ENCODE measurements around the gene GOLGA2.

GOLGA2 gene

GRCh38 chr9:128321879-128322403, 46.1 kb upstream of the GOLGA2 start:
- H3K9me3 ChIP-seq (ENCODE audit: severe bottlenecking): no peaks in the 10 kb centered on the region
- no peak for TF ChIP-seq CTCF (IDR thresholded peaks at IDR 0.05; ENCODE audit: low read depth, low read length)
- H3K27me3 ChIP-seq (ENCODE audit: insufficient read depth, low read depth, severe bottlenecking): no peaks in the 10 kb centered on the region
- no peak for DNase-seq
- peaks cover 77% of the 10 kb centered on the region for H3K36me3 ChIP-seq
- peak overlapping the region; percentile 98 for H3K27ac ChIP-seq
- peak overlapping the region; percentile 98 for H3K4me3 ChIP-seq (ENCODE audit: low read depth, low read length)

- H3K36me3 ChIP-seq: peaks cover 79% of the 10 kb centered on the region
- no peak for TF ChIP-seq CTCF (IDR thresholded peaks at IDR 0.05; ENCODE audit: low read depth, low read length)
- H3K9me3 ChIP-seq (ENCODE audit: severe bottlenecking): no peaks in the 10 kb centered on the region
- no peak for DNase-seq
- no peak overlapping the region; the same call in 1 of the 2 replicates for H3K27ac ChIP-seq
- H3K27me3 ChIP-seq (ENCODE audit: insufficient read depth, low read depth, severe bottlenecking): no peaks in the 10 kb centered on the region
- H3K4me3 ChIP-seq (ENCODE audit: low read depth, low read length): peak overlapping the region; percentile 98
Measured at GRCh38 chr9:128321343-128321742, 45.5 kb upstream of the GOLGA2 start.

- no peaks in the 10 kb centered on the region for H3K27me3 ChIP-seq (ENCODE audit: insufficient read depth, low read depth, severe bottlenecking)
- no peak for TF ChIP-seq CTCF (IDR thresholded peaks at IDR 0.05; ENCODE audit: low read depth, low read length)
- H3K9me3 ChIP-seq (ENCODE audit: severe bottlenecking): no peaks in the 10 kb centered on the region
- no peak for DNase-seq
- peaks cover 78% of the 10 kb centered on the region for H3K36me3 ChIP-seq
- H3K27ac ChIP-seq: no peak overlapping the region
- H3K4me3 ChIP-seq (ENCODE audit: low read depth, low read length): no peak overlapping the region
Measured at GRCh38 chr9:128317629-128318028, 41.8 kb upstream of the GOLGA2 start.

GRCh38 chr9:128316421-128316820, 40.6 kb upstream of the GOLGA2 start:
- H3K27ac ChIP-seq: no peak overlapping the region
- H3K9me3 ChIP-seq (ENCODE audit: severe bottlenecking): no peaks in the 10 kb centered on the region
- H3K36me3 ChIP-seq: peaks cover 85% of the 10 kb centered on the region

GRCh38 chr9:128314697-128315096, 38.9 kb upstream of the GOLGA2 start:
- Histone ChIP-seq H3K27ac (peak overlapping the region; percentile 81), H3K27me3 (ENCODE audit: insufficient read depth, low read depth, severe bottlenecking) (no peaks in the 10 kb centered on the region), H3K4me3 (ENCODE audit: low read depth, low read length) (no peak overlapping the region), H3K9me3 (ENCODE audit: severe bottlenecking) (no peaks in the 10 kb centered on the region), H3K36me3 (peaks cover 87% of the 10 kb centered on the region)
- DNase-seq: no peak
- TF ChIP-seq CTCF (IDR thresholded peaks at IDR 0.05; ENCODE audit: low read depth, low read length): no peak

More at GRCh38 chr9:128316421-128316820, 40.6 kb upstream of the GOLGA2 start:
- H3K4me3 ChIP-seq (ENCODE audit: low read depth, low read length): no peak overlapping the region
- no peaks in the 10 kb centered on the region for H3K27me3 ChIP-seq (ENCODE audit: insufficient read depth, low read depth, severe bottlenecking)
- no peak for DNase-seq
- TF ChIP-seq CTCF (IDR thresholded peaks at IDR 0.05; ENCODE audit: low read depth, low read length): no peak

- H3K36me3 ChIP-seq: peaks cover 78% of the 10 kb centered on the region
- TF ChIP-seq CTCF (IDR thresholded peaks at IDR 0.05; ENCODE audit: low read depth, low read length): no peak
- H3K27ac ChIP-seq: no peak overlapping the region
- H3K4me3 ChIP-seq (ENCODE audit: low read depth, low read length): no peak overlapping the region
- H3K9me3 ChIP-seq (ENCODE audit: severe bottlenecking): no peaks in the 10 kb centered on the region
- H3K27me3 ChIP-seq (ENCODE audit: insufficient read depth, low read depth, severe bottlenecking): no peaks in the 10 kb centered on the region
- no peak for DNase-seq
Measured at GRCh38 chr9:128310461-128310860, 34.7 kb upstream of the GOLGA2 start.

All from WERI-Rb-1 (cell line).